ENCODE results near the gene RICTOR. TPM values are rescaled to one million over a fixed set of nuclear protein-coding genes. Genes with fewer than 3 reads are reported as not detected.

RICTOR gene
- total and polyA plus RNA-seq, 9 of the 15 experiments (the other 6 are each of a cell fraction or from before 2014, with no cell fraction given) = 13.9 to 46.6 (median 22.6) TPM

DNA sequence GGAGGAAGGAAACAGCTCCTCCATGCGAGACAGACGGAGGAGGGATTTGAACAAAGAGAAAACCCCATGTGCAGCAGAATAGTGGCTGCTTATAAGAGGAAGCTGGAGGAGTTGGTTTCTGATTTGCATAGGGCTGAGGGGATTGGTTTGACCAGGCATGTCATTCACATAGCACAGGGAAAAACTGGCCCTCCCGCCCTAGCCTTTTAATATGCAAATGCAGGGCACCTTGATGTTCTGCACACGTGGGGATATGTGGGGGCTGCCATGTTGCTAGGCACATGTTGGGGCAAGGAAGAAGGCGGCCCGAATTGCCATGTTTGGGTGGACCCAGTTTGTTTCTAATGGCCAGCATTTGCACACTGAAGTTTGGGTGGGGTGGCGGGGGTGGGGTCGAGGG, 186.2 kb downstream of the RICTOR start:
- FAIRE-seq = peak; percentile 83
- TF ChIP-seq, protein P1, sequence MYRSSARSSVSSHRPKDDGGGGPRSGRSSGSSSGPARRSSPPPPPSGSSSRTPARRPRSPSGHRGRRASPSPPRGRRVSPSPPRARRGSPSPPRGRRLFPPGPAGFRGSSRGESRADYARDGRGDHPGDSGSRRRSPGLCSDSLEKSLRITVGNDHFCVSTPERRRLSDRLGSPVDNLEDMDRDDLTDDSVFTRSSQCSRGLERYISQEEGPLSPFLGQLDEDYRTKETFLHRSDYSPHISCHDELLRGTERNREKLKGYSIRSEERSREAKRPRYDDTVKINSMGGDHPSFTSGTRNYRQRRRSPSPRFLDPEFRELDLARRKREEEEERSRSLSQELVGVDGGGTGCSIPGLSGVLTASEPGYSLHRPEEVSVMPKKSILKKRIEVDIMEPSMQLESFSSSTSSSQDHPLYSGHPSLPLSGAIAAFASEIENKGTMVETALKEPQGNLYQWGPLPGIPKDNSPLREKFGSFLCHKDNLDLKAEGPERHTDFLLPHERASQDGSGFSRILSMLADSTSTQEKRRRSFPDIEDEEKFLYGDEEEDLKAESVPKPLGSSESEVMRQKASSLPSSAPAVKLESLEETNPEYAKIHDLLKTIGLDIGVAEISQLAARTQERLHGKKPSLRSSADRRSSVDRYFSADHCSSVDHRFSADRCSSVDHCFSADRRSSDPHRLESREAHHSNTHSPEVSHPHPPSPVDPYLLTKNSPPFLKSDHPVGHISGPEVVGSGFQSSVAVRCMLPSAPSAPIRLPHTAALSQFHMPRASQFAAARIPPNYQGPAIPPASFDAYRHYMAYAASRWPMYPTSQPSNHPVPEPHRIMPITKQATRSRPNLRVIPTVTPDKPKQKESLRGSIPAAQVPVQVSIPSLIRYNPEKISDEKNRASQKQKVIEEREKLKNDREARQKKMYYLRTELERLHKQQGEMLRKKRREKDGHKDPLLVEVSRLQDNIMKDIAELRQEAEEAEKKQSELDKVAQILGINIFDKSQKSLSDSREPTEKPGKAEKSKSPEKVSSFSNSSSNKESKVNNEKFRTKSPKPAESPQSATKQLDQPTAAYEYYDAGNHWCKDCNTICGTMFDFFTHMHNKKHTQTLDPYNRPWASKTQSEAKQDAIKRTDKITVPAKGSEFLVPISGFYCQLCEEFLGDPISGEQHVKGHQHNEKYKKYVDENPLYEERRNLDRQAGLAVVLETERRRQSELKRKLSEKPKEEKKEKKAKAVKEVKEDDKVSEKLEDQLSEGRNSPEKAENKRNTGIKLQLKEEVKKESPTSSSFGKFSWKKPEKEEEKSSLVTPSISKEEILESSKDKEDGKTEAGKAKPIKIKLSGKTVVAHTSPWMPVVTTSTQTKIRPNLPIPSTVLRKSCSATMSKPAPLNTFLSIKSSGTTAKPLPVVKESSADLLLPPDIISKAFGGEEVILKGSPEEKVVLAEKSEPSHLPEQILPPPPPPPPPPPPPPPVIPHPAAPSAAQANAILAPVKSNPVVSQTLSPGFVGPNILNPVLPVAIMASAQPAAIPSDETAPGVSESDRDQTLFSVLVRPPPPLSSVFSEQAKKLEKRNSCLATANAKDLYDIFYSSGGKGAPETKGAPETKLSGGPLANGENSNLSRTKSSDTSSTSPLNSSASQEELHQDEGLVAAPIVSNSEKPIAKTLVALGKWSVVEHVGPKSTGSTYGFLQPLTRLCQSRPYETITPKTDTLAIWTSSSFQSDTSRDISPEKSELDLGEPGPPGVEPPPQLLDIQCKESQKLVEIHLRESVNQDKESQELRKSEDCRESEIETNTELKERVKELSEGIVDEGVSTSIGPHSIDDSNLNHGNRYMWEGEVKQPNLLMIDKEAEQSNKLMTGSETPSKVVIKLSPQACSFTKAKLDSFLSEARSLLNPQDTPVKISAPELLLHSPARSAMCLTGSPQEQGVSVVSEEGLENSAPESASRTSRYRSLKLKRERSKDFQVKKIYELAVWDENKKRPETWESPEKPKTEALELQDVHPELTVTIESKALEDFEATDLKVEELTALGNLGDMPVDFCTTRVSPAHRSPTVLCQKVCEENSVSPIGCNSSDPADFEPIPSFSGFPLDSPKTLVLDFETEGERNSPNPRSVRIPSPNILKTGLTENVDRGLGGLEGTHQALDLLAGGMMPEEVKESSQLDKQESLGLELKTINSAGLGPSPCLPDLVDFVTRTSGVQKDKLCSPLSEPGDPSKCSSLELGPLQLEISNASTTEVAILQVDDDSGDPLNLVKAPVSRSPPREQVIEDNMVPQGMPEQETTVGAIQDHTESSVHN (IDR thresholded peaks at IDR 0.05; ENCODE audit: borderline replicate concordance in 1 of 2, low read depth in 1 of 2) = no peak
- TF ChIP-seq ESRRB (CRISPR knock-in tag; IDR thresholded peaks at IDR 0.05; ENCODE audit: borderline replicate concordance) = no peak
- TF ChIP-seq, protein P2, sequence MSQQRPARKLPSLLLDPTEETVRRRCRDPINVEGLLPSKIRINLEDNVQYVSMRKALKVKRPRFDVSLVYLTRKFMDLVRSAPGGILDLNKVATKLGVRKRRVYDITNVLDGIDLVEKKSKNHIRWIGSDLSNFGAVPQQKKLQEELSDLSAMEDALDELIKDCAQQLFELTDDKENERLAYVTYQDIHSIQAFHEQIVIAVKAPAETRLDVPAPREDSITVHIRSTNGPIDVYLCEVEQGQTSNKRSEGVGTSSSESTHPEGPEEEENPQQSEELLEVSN (IDR thresholded peaks at IDR 0.05; ENCODE audit: borderline replicate concordance in 1 of 2, extremely low read depth in 1 of 2, insufficient read depth in 1 of 2, insufficient read length in 1 of 2, low read depth in 1 of 2, low read length in 1 of 2, poor library complexity in 1 of 2, severe bottlenecking in 1 of 2) = peak in 1 of 2 experiments; percentile 40
- TF ChIP-seq NCOA1 (IDR thresholded peaks at IDR 0.05; ENCODE audit: low read depth) = no peak
- peak; percentile 55 to 90 (median 79) for TF ChIP-seq YY1 (IDR thresholded peaks at IDR 0.05; ENCODE audit: borderline replicate concordance in 1 of 3, control insufficient read depth in 1 of 3, extremely low read depth in 1 of 3, insufficient read depth in 3 of 3, insufficient read length in 1 of 3, insufficient replicate concordance in 2 of 3, low read depth in 1 of 3, low read length in 2 of 3)
- no peak for TF ChIP-seq NFRKB (IDR thresholded peaks at IDR 0.05; ENCODE audit: low read depth)
- no peak for TF ChIP-seq RCOR1 (IDR thresholded peaks at IDR 0.05; ENCODE audit: borderline replicate concordance in 1 of 2, low read depth in 2 of 2, low read length in 2 of 2)
- TF ChIP-seq, protein P3, sequence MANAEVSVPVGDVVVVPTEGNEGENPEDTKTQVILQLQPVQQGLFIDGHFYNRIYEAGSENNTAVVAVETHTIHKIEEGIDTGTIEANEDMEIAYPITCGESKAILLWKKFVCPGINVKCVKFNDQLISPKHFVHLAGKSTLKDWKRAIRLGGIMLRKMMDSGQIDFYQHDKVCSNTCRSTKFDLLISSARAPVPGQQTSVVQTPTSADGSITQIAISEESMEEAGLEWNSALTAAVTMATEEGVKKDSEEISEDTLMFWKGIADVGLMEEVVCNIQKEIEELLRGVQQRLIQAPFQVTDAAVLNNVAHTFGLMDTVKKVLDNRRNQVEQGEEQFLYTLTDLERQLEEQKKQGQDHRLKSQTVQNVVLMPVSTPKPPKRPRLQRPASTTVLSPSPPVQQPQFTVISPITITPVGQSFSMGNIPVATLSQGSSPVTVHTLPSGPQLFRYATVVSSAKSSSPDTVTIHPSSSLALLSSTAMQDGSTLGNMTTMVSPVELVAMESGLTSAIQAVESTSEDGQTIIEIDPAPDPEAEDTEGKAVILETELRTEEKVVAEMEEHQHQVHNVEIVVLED (CRISPR knock-in tag; IDR thresholded peaks at IDR 0.05) = no peak
- TF ChIP-seq MXI1 (IDR thresholded peaks at IDR 0.05; ENCODE audit: low read depth, low read length) = peak; percentile 93

More for the DNA sequence above, 186.2 kb downstream of the RICTOR start:
- H3K9me1 ChIP-seq (ENCODE audit: control insufficient read depth, insufficient read depth, low read length) = no peaks in the 10 kb centered on the region
- no peaks in the 10 kb centered on the region for H4K20me1 ChIP-seq (replicated peaks; ENCODE audit: control insufficient read depth, insufficient read depth, low read length)
- H3K4me2 ChIP-seq (ENCODE audit: insufficient read depth, low read length) = peak overlapping the region; percentile 39
- no peaks in the 10 kb centered on the region; a peak in 1 of 5 replicates for H3K27me3 ChIP-seq (ENCODE audit: control insufficient read depth in 2 of 2, insufficient read depth in 2 of 2, low read length in 2 of 2)
- H3K4me1 ChIP-seq (replicated peaks in 1 of 2; ENCODE audit: control insufficient read depth in 2 of 2, insufficient read depth in 2 of 2, low read length in 2 of 2) = no peaks in the 10 kb centered on the region; a peak in 2 of 5 replicates
- ChIA-PET CTCF (ENCODE audit: low intra/inter-chr PET ratio) (no interaction called here), POLR2A (interaction anchor here (0.6 to 0.7 kb wide), 2 partner anchors 623 to 747 kb away, joined by 3 read pairs; no protein-coding TSS in a partner anchor)
- H2AFZ ChIP-seq (ENCODE audit: low read depth, low read length) = peak overlapping the region; percentile 90
- no peaks in the 10 kb centered on the region for H3K79me2 ChIP-seq (ENCODE audit: control insufficient read depth, insufficient read depth, low read length)
- DNase-seq (ENCODE audit: extremely low read depth in 1 of 4, low spot score in 3 of 4) (peak in 2 of 4 experiments; percentile 33 to 64), ATAC-seq (peak; percentile 90)
- intact Hi-C loops (cut with micrococcal nuclease) (no loop called here), in situ Hi-C loops (cut with MboI) (no loop called here)
- H3K9ac ChIP-seq (ENCODE audit: insufficient read depth in 1 of 2, low read depth in 2 of 2, low read length in 2 of 2) = no peak overlapping the region
- H3K9me3 ChIP-seq (replicated peaks; ENCODE audit: control insufficient read depth, insufficient read depth, low read depth, low read length) = no peaks in the 10 kb centered on the region
- 11% methylated on average over 8 of the region's 8 CpGs for WGBS (ENCODE audit: insufficient coverage, low coverage, missing lambda C conversion rate)
- no TSS peak for BruUV-seq (replicated peaks)
- no peak overlapping the region for H3K4me3 ChIP-seq
- H3K27ac ChIP-seq (ENCODE audit: extremely low read depth, low read depth, low read length) = peak overlapping the region; percentile 33; the same call in 1 of the 3 replicates
- no peaks in the 10 kb centered on the region for H3K36me3 ChIP-seq (ENCODE audit: control insufficient read depth, insufficient read depth, low read length)
